Measurements from ENCODE around the gene FANCI.

GRCh38 chr15:89365462-89366065 lies 121.8 kb downstream of the FANCI start:
- TF ChIP-seq, protein P1, sequence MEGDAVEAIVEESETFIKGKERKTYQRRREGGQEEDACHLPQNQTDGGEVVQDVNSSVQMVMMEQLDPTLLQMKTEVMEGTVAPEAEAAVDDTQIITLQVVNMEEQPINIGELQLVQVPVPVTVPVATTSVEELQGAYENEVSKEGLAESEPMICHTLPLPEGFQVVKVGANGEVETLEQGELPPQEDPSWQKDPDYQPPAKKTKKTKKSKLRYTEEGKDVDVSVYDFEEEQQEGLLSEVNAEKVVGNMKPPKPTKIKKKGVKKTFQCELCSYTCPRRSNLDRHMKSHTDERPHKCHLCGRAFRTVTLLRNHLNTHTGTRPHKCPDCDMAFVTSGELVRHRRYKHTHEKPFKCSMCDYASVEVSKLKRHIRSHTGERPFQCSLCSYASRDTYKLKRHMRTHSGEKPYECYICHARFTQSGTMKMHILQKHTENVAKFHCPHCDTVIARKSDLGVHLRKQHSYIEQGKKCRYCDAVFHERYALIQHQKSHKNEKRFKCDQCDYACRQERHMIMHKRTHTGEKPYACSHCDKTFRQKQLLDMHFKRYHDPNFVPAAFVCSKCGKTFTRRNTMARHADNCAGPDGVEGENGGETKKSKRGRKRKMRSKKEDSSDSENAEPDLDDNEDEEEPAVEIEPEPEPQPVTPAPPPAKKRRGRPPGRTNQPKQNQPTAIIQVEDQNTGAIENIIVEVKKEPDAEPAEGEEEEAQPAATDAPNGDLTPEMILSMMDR (IDR thresholded peaks at IDR 0.05): no peak
- TF ChIP-seq POLR2A (IDR thresholded peaks at IDR 0.05): no peak
- TF ChIP-seq EP300 (IDR thresholded peaks at IDR 0.05): no peak
- no peak for TF ChIP-seq POLR2AphosphoS5 (IDR thresholded peaks at IDR 0.05)

Data from sigmoid colon (tissue), 4 donors.